ENCODE measurements around the gene TNFSF10. TPM values are rescaled to one million over a fixed set of nuclear protein-coding genes. Genes with fewer than 3 reads are reported as not detected.

Gene TNFSF10
- total and polyA plus RNA-seq, 9 of the 15 experiments (the other 6 are each of a cell fraction or from before 2014, with no cell fraction given) = 0.07 to 1.3 (median 0.27) TPM; not detected in 1

- FAIRE-seq = no peak
- BruUV-seq (replicated peaks) = no TSS peak
Measured at GRCh38 chr3:172528677-172529076, 5.4 kb upstream of the TNFSF10 start.

More at GRCh38 chr3:172528677-172529076, 5.4 kb upstream of the TNFSF10 start:
- Histone ChIP-seq H3K4me3 (no peak overlapping the region), H3K27ac (ENCODE audit: extremely low read depth, low read depth, low read length) (no peak overlapping the region), H2AFZ (ENCODE audit: low read depth, low read length) (no peak overlapping the region), H3K9me1 (ENCODE audit: control insufficient read depth, insufficient read depth, low read length) (no peaks in the 10 kb centered on the region), H3K27me3 (ENCODE audit: control insufficient read depth in 2 of 2, insufficient read depth in 2 of 2, low read length in 2 of 2) (no peaks in the 10 kb centered on the region), H3K36me3 (ENCODE audit: control insufficient read depth, insufficient read depth, low read length) (no peaks in the 10 kb centered on the region), H3K9ac (ENCODE audit: insufficient read depth in 1 of 2, low read depth in 2 of 2, low read length in 2 of 2) (no peak overlapping the region), H3K79me2 (ENCODE audit: control insufficient read depth, insufficient read depth, low read length) (no peaks in the 10 kb centered on the region), H3K9me3 (replicated peaks; ENCODE audit: control insufficient read depth, insufficient read depth, low read depth, low read length) (no peaks in the 10 kb centered on the region), H4K20me1 (replicated peaks; ENCODE audit: control insufficient read depth, insufficient read depth, low read length) (no peaks in the 10 kb centered on the region), H3K4me1 (replicated peaks in 1 of 2; ENCODE audit: control insufficient read depth in 2 of 2, insufficient read depth in 2 of 2, low read length in 2 of 2) (peaks cover 0 to 13% of the 10 kb centered on the region in 2 experiments; a peak in 2 of 5 replicates), H3K4me2 (ENCODE audit: insufficient read depth, low read length) (no peak overlapping the region)
- intact Hi-C loops (cut with micrococcal nuclease) (no loop called here), in situ Hi-C loops (cut with MboI) (no loop called here)
- POLR2A ChIA-PET = interaction anchor here (1.3 to 1.5 kb wide), 2 partner anchors 9 to 30 kb away, joined by 3 to 5 read pairs; no protein-coding TSS in a partner anchor
- WGBS (ENCODE audit: insufficient coverage, low coverage, missing lambda C conversion rate) = 71% methylated on average over 2 of the region's 3 CpGs
- TF ChIP-seq LARP7 (IDR thresholded peaks at IDR 0.05) (no peak), MITF (IDR thresholded peaks at IDR 0.05) (no peak), ASH1L (IDR thresholded peaks at IDR 0.05; ENCODE audit: borderline replicate concordance, low read depth, partially characterized antibody) (no peak), E2F8 (IDR thresholded peaks at IDR 0.05; ENCODE audit: low read depth, partially characterized antibody) (no peak), FOXK1 (CRISPR knock-in tag; IDR thresholded peaks at IDR 0.05; ENCODE audit: borderline replicate concordance) (no peak), PHF8 (IDR thresholded peaks at IDR 0.05; ENCODE audit: borderline replicate concordance, low read length) (no peak), ZBTB17 (CRISPR knock-in tag; IDR thresholded peaks at IDR 0.05) (no peak), EGR1 (conservative IDR thresholded peaks at IDR 0.05) (no peak), CBX2 (IDR thresholded peaks at IDR 0.05; ENCODE audit: insufficient read depth, low read length, poor library complexity, severe bottlenecking) (no peak)
- TF ChIP-seq, protein P1, sequence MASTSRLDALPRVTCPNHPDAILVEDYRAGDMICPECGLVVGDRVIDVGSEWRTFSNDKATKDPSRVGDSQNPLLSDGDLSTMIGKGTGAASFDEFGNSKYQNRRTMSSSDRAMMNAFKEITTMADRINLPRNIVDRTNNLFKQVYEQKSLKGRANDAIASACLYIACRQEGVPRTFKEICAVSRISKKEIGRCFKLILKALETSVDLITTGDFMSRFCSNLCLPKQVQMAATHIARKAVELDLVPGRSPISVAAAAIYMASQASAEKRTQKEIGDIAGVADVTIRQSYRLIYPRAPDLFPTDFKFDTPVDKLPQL (IDR thresholded peaks at IDR 0.05; ENCODE audit: extremely low read depth, insufficient read length) = no peak
- CTCF ChIA-PET (ENCODE audit: low intra/inter-chr PET ratio) = no interaction called here
- ATAC-seq (no peak), DNase-seq (ENCODE audit: extremely low read depth in 1 of 4, low spot score in 3 of 4) (no peak)

Measured in K562 (cell line).